NB4 (cell line): Measurements from ENCODE around the gene SLC39A8.

Source experiments
- TF ChIP-seq, protein P1 (sequence below): IDR thresholded peaks from one replicate; pipeline ENCODE4 v1.5.1; 2012; ENCODE audit warnings: low read depth, low read length
- TF ChIP-seq, protein P2 (sequence below): IDR thresholded peaks from 2 replicates; pipeline ENCODE4 v1.6.1; 2011; ENCODE audit warnings: low read depth, low read length

DNA sequence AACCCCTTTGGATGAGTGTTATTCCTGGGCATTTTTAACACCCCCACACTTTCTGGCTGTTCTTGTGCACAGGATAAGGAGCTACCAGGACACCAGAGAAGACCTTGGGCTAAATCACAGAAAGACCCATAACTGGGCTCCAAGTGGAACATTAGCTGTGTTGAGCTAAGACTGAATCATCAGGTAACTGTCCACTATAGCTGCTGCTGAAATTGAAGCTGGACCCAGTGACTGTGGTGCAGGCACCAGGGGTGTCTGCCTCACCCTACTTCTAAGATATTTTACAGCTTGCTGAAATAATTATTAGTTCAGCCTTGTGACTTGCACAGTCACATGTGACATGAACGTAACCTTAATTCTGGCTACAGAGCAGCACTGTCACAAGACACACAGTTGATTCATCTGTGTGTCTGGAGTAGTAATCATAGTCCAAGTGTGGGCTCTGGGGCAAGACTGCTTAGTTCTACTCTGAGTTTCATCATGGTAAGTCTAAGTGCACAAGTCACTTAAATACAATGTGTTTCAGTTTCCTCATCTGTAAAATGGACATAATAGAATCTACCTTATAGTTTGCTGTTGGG, 127.4 kb downstream of the SLC39A8 start:
- TF ChIP-seq, protein P1, sequence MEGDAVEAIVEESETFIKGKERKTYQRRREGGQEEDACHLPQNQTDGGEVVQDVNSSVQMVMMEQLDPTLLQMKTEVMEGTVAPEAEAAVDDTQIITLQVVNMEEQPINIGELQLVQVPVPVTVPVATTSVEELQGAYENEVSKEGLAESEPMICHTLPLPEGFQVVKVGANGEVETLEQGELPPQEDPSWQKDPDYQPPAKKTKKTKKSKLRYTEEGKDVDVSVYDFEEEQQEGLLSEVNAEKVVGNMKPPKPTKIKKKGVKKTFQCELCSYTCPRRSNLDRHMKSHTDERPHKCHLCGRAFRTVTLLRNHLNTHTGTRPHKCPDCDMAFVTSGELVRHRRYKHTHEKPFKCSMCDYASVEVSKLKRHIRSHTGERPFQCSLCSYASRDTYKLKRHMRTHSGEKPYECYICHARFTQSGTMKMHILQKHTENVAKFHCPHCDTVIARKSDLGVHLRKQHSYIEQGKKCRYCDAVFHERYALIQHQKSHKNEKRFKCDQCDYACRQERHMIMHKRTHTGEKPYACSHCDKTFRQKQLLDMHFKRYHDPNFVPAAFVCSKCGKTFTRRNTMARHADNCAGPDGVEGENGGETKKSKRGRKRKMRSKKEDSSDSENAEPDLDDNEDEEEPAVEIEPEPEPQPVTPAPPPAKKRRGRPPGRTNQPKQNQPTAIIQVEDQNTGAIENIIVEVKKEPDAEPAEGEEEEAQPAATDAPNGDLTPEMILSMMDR: no peak
- TF ChIP-seq, protein P2, sequence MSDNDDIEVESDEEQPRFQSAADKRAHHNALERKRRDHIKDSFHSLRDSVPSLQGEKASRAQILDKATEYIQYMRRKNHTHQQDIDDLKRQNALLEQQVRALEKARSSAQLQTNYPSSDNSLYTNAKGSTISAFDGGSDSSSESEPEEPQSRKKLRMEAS: no peak
